ENCODE results near the gene TBC1D1.

- TF ChIP-seq CTCF (IDR thresholded peaks at IDR 0.05; ENCODE audit: poor library complexity, severe bottlenecking) (no peak), POLR2AphosphoS5 (IDR thresholded peaks at IDR 0.05) (no peak), EZH2 (IDR thresholded peaks at IDR 0.05; ENCODE audit: borderline replicate concordance, insufficient read depth, low read length, poor library complexity, severe bottlenecking) (no peak), REST (IDR thresholded peaks at IDR 0.05; ENCODE audit: borderline replicate concordance) (no peak), TAF1 (IDR thresholded peaks at IDR 0.05; ENCODE audit: low read depth) (no peak), EP300 (conservative IDR thresholded peaks at IDR 0.05; ENCODE audit: poor library complexity, severe bottlenecking) (no peak), SMC3 (conservative IDR thresholded peaks at IDR 0.05; ENCODE audit: poor library complexity) (no peak), RAD21 (conservative IDR thresholded peaks at IDR 0.05) (no peak), MXI1 (conservative IDR thresholded peaks at IDR 0.05; ENCODE audit: poor library complexity, severe bottlenecking) (no peak)
Measured at GRCh38 chr4:38009949-38010348, 119.1 kb downstream of the TBC1D1 start.

Data from neural cell (in vitro differentiated cells).